Ascending aorta (tissue), 2 donors: ENCODE results near the gene SYCE3. TPM values are rescaled to one million over a fixed set of nuclear protein-coding genes. Genes with fewer than 3 reads are reported as not detected.

Source experiments
- DNase-seq, 2 donors: peaks; one replicate each; pipeline ENCODE4 v3.0.0-alpha.2; 2019; ENCODE audit warnings: low spot score in 2 of 2
- H3K27ac ChIP-seq, 2 donors: fragments of 200-600 bp; sonication (generic); one replicate each; pipeline ENCODE4 v1.5.1; 2016 to 2017; ENCODE audit warnings: mild to moderate bottlenecking in 1 of 2
- H3K27me3 ChIP-seq: fragments of 200-600 bp; sonication (generic); one replicate; pipeline ENCODE4 v1.5.1; 2017
- H3K36me3 ChIP-seq, 2 donors: fragments of 200-600 bp; sonication (generic); one replicate each; pipeline ENCODE4 v1.5.1; 2016
- H3K4me1 ChIP-seq, 2 donors: fragments of 200-600 bp; sonication (generic); one replicate each; pipeline ENCODE4 v1.5.1; 2016 to 2017; ENCODE audit warnings: mild to moderate bottlenecking in 1 of 2
- H3K4me3 ChIP-seq, 2 donors: fragments of 200-600 bp; sonication (generic); one replicate each; pipeline ENCODE4 v1.5.1; 2016 to 2017; ENCODE audit warnings: mild to moderate bottlenecking in 1 of 2
- H3K9me3 ChIP-seq, 2 donors: fragments of 200-600 bp; sonication (generic); one replicate each; pipeline ENCODE4 v1.5.1; 2016
- CTCF ChIP-seq, 3 experiments: fragments of 200-600 bp in 2 of 3; fragments of 450-650 bp in 1 of 3; sonication (generic) in 2 of 3; IDR thresholded peaks; one replicate each; pipeline ENCODE4 v1.5.1; 2016 to 2019; ENCODE audit warnings: antibody characterized with exemption in 3 of 3, mild to moderate bottlenecking in 1 of 3, moderate library complexity in 1 of 3
- intact Hi-C: fragments of 100-400 bp; cut with DNase I; formaldehyde crosslinking; loops from one replicate; pipeline ENCODE4 v1.15.1; 2023
- total RNA-seq: library from RNA; depleted of rRNA; stranded (reverse); fragments of >200 nt; gene quantifications from one replicate; pipeline ENCODE4 v1.1.0, GENCODE V29; 2016

SYCE3 gene
- total RNA-seq, 1 donor from 2014 or later, result not detected

GRCh38 chr22:50576806-50577696 lies 14.3 kb upstream of the SYCE3 start:
- peaks cover 5% of the 10 kb centered on the region for H3K27me3 ChIP-seq
- no peak for TF ChIP-seq CTCF (IDR thresholded peaks at IDR 0.05)
- no peak overlapping the region for H3K4me3 ChIP-seq
- no peaks in the 10 kb centered on the region for H3K9me3 ChIP-seq
- peaks cover 0 to 5% of the 10 kb centered on the region in 2 donors for H3K36me3 ChIP-seq
- intact Hi-C loops, result no loop called here
- H3K27ac ChIP-seq, result no peak overlapping the region
- peaks cover 7 to 16% of the 10 kb centered on the region in 2 donors for H3K4me1 ChIP-seq
- DNase-seq, result no peak

- intact Hi-C loops, result no loop called here
- Histone ChIP-seq H3K9me3 (no peaks in the 10 kb centered on the region), H3K27me3 (peaks cover 5% of the 10 kb centered on the region), H3K27ac (no peak overlapping the region), H3K4me3 (no peak overlapping the region), H3K36me3 (peaks cover 0 to 3% of the 10 kb centered on the region in 2 donors), H3K4me1 (peaks cover 3 to 10% of the 10 kb centered on the region in 2 donors)
- no peak for DNase-seq
- TF ChIP-seq CTCF (IDR thresholded peaks at IDR 0.05), result no peak
These were observed 13.4 kb upstream of the SYCE3 start for GRCh38 chr22:50576070-50576469.

DNA sequence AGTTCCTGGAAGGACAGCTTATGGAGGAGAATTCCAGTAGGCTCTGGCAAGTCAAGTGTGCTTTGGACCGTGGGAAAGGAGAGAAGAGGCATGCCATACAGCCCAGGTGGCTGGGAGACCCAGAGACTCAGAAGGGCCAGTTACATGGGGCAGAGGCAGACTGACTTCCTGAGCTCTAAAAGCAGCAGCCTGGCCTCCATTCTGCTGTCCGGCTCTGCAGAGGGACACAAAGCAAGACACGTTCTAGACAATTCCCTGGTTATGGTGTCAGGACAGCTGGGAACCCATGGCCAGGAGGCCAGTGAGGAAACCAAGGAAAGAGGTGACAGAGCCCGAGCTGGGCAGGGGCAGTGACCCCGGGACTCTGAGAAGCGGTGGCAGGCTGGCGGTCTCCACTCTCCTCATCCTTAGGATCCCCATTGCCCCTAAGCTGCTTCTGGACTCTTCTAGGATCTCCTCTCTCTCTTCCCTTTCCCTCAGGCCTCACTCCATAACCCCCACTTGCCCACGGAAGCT lies 12.8 kb upstream of the SYCE3 start:
- no peak for TF ChIP-seq CTCF (IDR thresholded peaks at IDR 0.05)
- intact Hi-C loops, result no loop called here

GRCh38 chr22:50574383-50574755 lies 11.7 kb upstream of the SYCE3 start:
- DNase-seq, result no peak
- H3K36me3 ChIP-seq, result no peaks in the 10 kb centered on the region
- intact Hi-C loops, result no loop called here

More for the DNA sequence above, 12.8 kb upstream of the SYCE3 start:
- no peak for DNase-seq
- no peaks in the 10 kb centered on the region for H3K36me3 ChIP-seq
- H3K27ac ChIP-seq, result no peak overlapping the region
- no peak overlapping the region for H3K4me3 ChIP-seq
- H3K9me3 ChIP-seq, result no peaks in the 10 kb centered on the region
- H3K27me3 ChIP-seq, result peaks cover 5% of the 10 kb centered on the region
- H3K4me1 ChIP-seq, result peaks cover 3 to 10% of the 10 kb centered on the region in 2 donors

More at GRCh38 chr22:50574383-50574755, 11.7 kb upstream of the SYCE3 start:
- Histone ChIP-seq H3K27me3 (peaks cover 5% of the 10 kb centered on the region), H3K9me3 (no peaks in the 10 kb centered on the region), H3K4me1 (peaks cover 3 to 10% of the 10 kb centered on the region in 2 donors), H3K27ac (no peak overlapping the region), H3K4me3 (no peak overlapping the region)
- no peak for TF ChIP-seq CTCF (IDR thresholded peaks at IDR 0.05)
